SK-N-SH (cell line): Measurements from ENCODE around the gene AATF.

Source experiments
- CTCF ChIP-seq: fragments of 200-600 bp; sonication (generic); IDR thresholded peaks from 2 replicates; pipeline ENCODE4 v1.6.1; 2017; ENCODE audit warnings: antibody characterized with exemption, mild to moderate bottlenecking, moderate library complexity
- POLR2AphosphoS5 ChIP-seq: IDR thresholded peaks from 2 replicates; pipeline ENCODE4 v1.6.1; 2012; ENCODE audit warnings: low read depth, low read length
- TAF1 ChIP-seq: IDR thresholded peaks from 2 replicates; pipeline ENCODE4 v1.6.1; 2012; ENCODE audit warnings: low read depth, mild to moderate bottlenecking, low read length, moderate library complexity, borderline replicate concordance

- TF ChIP-seq POLR2AphosphoS5 (no peak), TAF1 (no peak), CTCF (no peak)
These were observed 151.5 kb downstream of the AATF start for GRCh38 chr17:37100231-37100630.
